ENCODE measurements around the gene EMC10. TPM values are rescaled to one million over a fixed set of nuclear protein-coding genes. Genes with fewer than 3 reads are reported as not detected.

The EMC10 gene
- total RNA-seq, 1 donor from 2014 or later = 98.8 TPM

GRCh38 chr19:50500060-50500752 lies 23.9 kb downstream of the EMC10 start:
- H3K27me3 Mint-ChIP-seq (ENCODE audit: unreplicated experiment) = peaks cover 2% of the 10 kb centered on the region
- TF ChIP-seq CTCF (IDR thresholded peaks at IDR 0.05; ENCODE audit: partially characterized antibody, unreplicated experiment) = no peak
- H3K36me3 Mint-ChIP-seq (ENCODE audit: unreplicated experiment) = no peaks in the 10 kb centered on the region
- peak; percentile 59 for DNase-seq
- peaks cover 3% of the 10 kb centered on the region for H3K9me3 Mint-ChIP-seq (ENCODE audit: unreplicated experiment)
- peaks cover 2% of the 10 kb centered on the region for H3K4me1 Mint-ChIP-seq (ENCODE audit: low read depth, unreplicated experiment)
- no peak overlapping the region for H3K27ac Mint-ChIP-seq (ENCODE audit: unreplicated experiment)
- H3K4me3 Mint-ChIP-seq (ENCODE audit: unreplicated experiment) = peak overlapping the region; percentile 57

- Mint-ChIP-seq H3K36me3 (ENCODE audit: unreplicated experiment) (no peaks in the 10 kb centered on the region), H3K27ac (ENCODE audit: unreplicated experiment) (peak overlapping the region; percentile 48), H3K9me3 (ENCODE audit: unreplicated experiment) (peaks cover 3% of the 10 kb centered on the region), H3K27me3 (ENCODE audit: unreplicated experiment) (peaks cover 2% of the 10 kb centered on the region), H3K4me3 (ENCODE audit: unreplicated experiment) (no peak overlapping the region), H3K4me1 (ENCODE audit: low read depth, unreplicated experiment) (peaks cover 2% of the 10 kb centered on the region)
- no peak for TF ChIP-seq CTCF (IDR thresholded peaks at IDR 0.05; ENCODE audit: partially characterized antibody, unreplicated experiment)
- DNase-seq = peak; percentile 32
These were observed 24.4 kb downstream of the EMC10 start for GRCh38 chr19:50500753-50501151.

GRCh38 chr19:50501186-50501567 lies 24.9 kb downstream of the EMC10 start:
- peaks cover 2% of the 10 kb centered on the region for H3K4me1 Mint-ChIP-seq (ENCODE audit: low read depth, unreplicated experiment)
- no peak for TF ChIP-seq CTCF (IDR thresholded peaks at IDR 0.05; ENCODE audit: partially characterized antibody, unreplicated experiment)
- peaks cover 2% of the 10 kb centered on the region for H3K27me3 Mint-ChIP-seq (ENCODE audit: unreplicated experiment)
- peaks cover 3% of the 10 kb centered on the region for H3K9me3 Mint-ChIP-seq (ENCODE audit: unreplicated experiment)
- no peaks in the 10 kb centered on the region for H3K36me3 Mint-ChIP-seq (ENCODE audit: unreplicated experiment)
- peak; percentile 21 for DNase-seq
- H3K27ac Mint-ChIP-seq (ENCODE audit: unreplicated experiment) = peak overlapping the region; percentile 48
- H3K4me3 Mint-ChIP-seq (ENCODE audit: unreplicated experiment) = no peak overlapping the region

GRCh38 chr19:50501568-50502475 lies 25.5 kb downstream of the EMC10 start:
- Mint-ChIP-seq H3K4me3 (ENCODE audit: unreplicated experiment) (no peak overlapping the region), H3K27me3 (ENCODE audit: unreplicated experiment) (peaks cover 2% of the 10 kb centered on the region), H3K9me3 (ENCODE audit: unreplicated experiment) (peaks cover 3% of the 10 kb centered on the region), H3K4me1 (ENCODE audit: low read depth, unreplicated experiment) (peaks cover 2% of the 10 kb centered on the region), H3K27ac (ENCODE audit: unreplicated experiment) (peak overlapping the region; percentile 38), H3K36me3 (ENCODE audit: unreplicated experiment) (no peaks in the 10 kb centered on the region)
- peak; percentile 25 for DNase-seq
- no peak for TF ChIP-seq CTCF (IDR thresholded peaks at IDR 0.05; ENCODE audit: partially characterized antibody, unreplicated experiment)

Data from glutamatergic neuron (in vitro differentiated cells).